Type B pancreatic cell (in vitro differentiated cells): ENCODE data around the gene AKAP10. TPM values are rescaled to one million over a fixed set of nuclear protein-coding genes. Genes with fewer than 3 reads are reported as not detected.

Experiments
- DNase-seq: peaks from one replicate; pipeline ENCODE4 v3.0.0; 2021; ENCODE audit warnings: mixed read lengths; ENCODE audit not compliant: unreplicated experiment; ENCODE audit errors: extremely low spot score
- H3K27ac Mint-ChIP-seq: 2 replicates; pipeline ENCODE4 v1.8.0; 2021; ENCODE audit warnings: mild to moderate bottlenecking, mixed read lengths
- H3K27me3 Mint-ChIP-seq: 2 replicates; pipeline ENCODE4 v1.8.0; 2021; ENCODE audit warnings: mixed read lengths
- H3K36me3 Mint-ChIP-seq: 2 replicates; pipeline ENCODE4 v1.8.0; 2021; ENCODE audit warnings: mixed read lengths
- H3K4me1 Mint-ChIP-seq: one replicate; pipeline ENCODE4 v1.8.0; 2021; ENCODE audit warnings: mixed read lengths; ENCODE audit not compliant: unreplicated experiment
- H3K4me3 Mint-ChIP-seq: 2 replicates; pipeline ENCODE4 v1.8.0; 2021; ENCODE audit warnings: mild to moderate bottlenecking, mixed read lengths
- H3K9me3 Mint-ChIP-seq: 2 replicates; pipeline ENCODE4 v1.8.0; 2021; ENCODE audit warnings: mixed read lengths
- CTCF ChIP-seq: fragments of 200-600 bp; sonication (generic); conservative IDR thresholded peaks from 2 replicates; pipeline ENCODE4 v1.5.0; 2021; ENCODE audit warnings: antibody characterized with exemption, mild to moderate bottlenecking
- total RNA-seq: library from RNA; stranded (reverse); gene quantifications from 2 replicates; pipeline ENCODE4 v1.2.1, GENCODE V29; 2021; ENCODE audit warnings: low replicate concordance

Gene AKAP10
- total RNA-seq, 1 donor from 2014 or later, result 30.3 TPM

- no peak for DNase-seq
- Mint-ChIP-seq H3K9me3 (no peaks in the 10 kb centered on the region), H3K27ac (no peak overlapping the region), H3K27me3 (no peaks in the 10 kb centered on the region), H3K4me1 (no peaks in the 10 kb centered on the region), H3K36me3 (peaks cover 23% of the 10 kb centered on the region), H3K4me3 (no peak overlapping the region)
- no peak for TF ChIP-seq CTCF
Measured at GRCh38 chr17:19933221-19933620, 44.4 kb downstream of the AKAP10 start.

- Mint-ChIP-seq H3K4me3 (no peak overlapping the region), H3K27me3 (no peaks in the 10 kb centered on the region), H3K4me1 (no peaks in the 10 kb centered on the region), H3K9me3 (no peaks in the 10 kb centered on the region), H3K36me3 (peaks cover 36% of the 10 kb centered on the region), H3K27ac (no peak overlapping the region)
- no peak for TF ChIP-seq CTCF
- DNase-seq, result no peak
Measured at GRCh38 chr17:19928299-19928698, 49.3 kb downstream of the AKAP10 start.

- no peak overlapping the region for H3K4me3 Mint-ChIP-seq
- H3K27me3 Mint-ChIP-seq, result no peaks in the 10 kb centered on the region
- no peaks in the 10 kb centered on the region for H3K4me1 Mint-ChIP-seq
- no peaks in the 10 kb centered on the region for H3K9me3 Mint-ChIP-seq
- DNase-seq, result no peak
- peaks cover 18% of the 10 kb centered on the region for H3K36me3 Mint-ChIP-seq
- TF ChIP-seq CTCF, result no peak
- no peak overlapping the region for H3K27ac Mint-ChIP-seq
Measured at GRCh38 chr17:19915245-19915978, 62.2 kb downstream of the AKAP10 start.

GRCh38 chr17:19911033-19911432 is 66.6 kb downstream of the AKAP10 start:
- no peak for DNase-seq
- peak overlapping the region; percentile 2 for H3K27ac Mint-ChIP-seq

GRCh38 chr17:19909139-19909538 is 68.5 kb downstream of the AKAP10 start:
- H3K4me3 Mint-ChIP-seq, result no peak overlapping the region
- H3K4me1 Mint-ChIP-seq, result no peaks in the 10 kb centered on the region
- H3K27ac Mint-ChIP-seq, result no peak overlapping the region
- no peak for TF ChIP-seq CTCF
- no peak for DNase-seq
- H3K36me3 Mint-ChIP-seq, result peaks cover 21% of the 10 kb centered on the region
- no peaks in the 10 kb centered on the region for H3K27me3 Mint-ChIP-seq
- no peaks in the 10 kb centered on the region for H3K9me3 Mint-ChIP-seq

More at GRCh38 chr17:19911033-19911432, 66.6 kb downstream of the AKAP10 start:
- peaks cover 23% of the 10 kb centered on the region for H3K36me3 Mint-ChIP-seq
- TF ChIP-seq CTCF, result no peak
- H3K4me1 Mint-ChIP-seq, result no peaks in the 10 kb centered on the region
- H3K9me3 Mint-ChIP-seq, result no peaks in the 10 kb centered on the region
- no peak overlapping the region for H3K4me3 Mint-ChIP-seq
- no peaks in the 10 kb centered on the region for H3K27me3 Mint-ChIP-seq

- no peak overlapping the region for H3K4me3 Mint-ChIP-seq
- H3K36me3 Mint-ChIP-seq, result peaks cover 22% of the 10 kb centered on the region
- H3K27ac Mint-ChIP-seq, result no peak overlapping the region
- no peaks in the 10 kb centered on the region for H3K27me3 Mint-ChIP-seq
- no peaks in the 10 kb centered on the region for H3K4me1 Mint-ChIP-seq
- TF ChIP-seq CTCF, result no peak
- DNase-seq, result no peak
- no peaks in the 10 kb centered on the region for H3K9me3 Mint-ChIP-seq
Measured at GRCh38 chr17:19905502-19905901, 72.1 kb downstream of the AKAP10 start.
